Neural progenitor cell (in vitro differentiated cells): ENCODE measurements around the gene KIF21A.

Source experiments
- EZH2 ChIP-seq: fragments of 200-600 bp; sonication (generic); IDR thresholded peaks from 2 replicates; pipeline ENCODE4 v1.6.1; 2017; ENCODE audit warnings: antibody characterized with exemption, mild to moderate bottlenecking, moderate library complexity
- TF ChIP-seq, protein P1 (sequence below): fragments of 200-600 bp; sonication (generic); IDR thresholded peaks from 2 replicates; pipeline ENCODE4 v1.5.1; 2017; ENCODE audit warnings: antibody characterized with exemption, mild to moderate bottlenecking

- TF ChIP-seq EZH2 = no peak
- TF ChIP-seq, protein P1, sequence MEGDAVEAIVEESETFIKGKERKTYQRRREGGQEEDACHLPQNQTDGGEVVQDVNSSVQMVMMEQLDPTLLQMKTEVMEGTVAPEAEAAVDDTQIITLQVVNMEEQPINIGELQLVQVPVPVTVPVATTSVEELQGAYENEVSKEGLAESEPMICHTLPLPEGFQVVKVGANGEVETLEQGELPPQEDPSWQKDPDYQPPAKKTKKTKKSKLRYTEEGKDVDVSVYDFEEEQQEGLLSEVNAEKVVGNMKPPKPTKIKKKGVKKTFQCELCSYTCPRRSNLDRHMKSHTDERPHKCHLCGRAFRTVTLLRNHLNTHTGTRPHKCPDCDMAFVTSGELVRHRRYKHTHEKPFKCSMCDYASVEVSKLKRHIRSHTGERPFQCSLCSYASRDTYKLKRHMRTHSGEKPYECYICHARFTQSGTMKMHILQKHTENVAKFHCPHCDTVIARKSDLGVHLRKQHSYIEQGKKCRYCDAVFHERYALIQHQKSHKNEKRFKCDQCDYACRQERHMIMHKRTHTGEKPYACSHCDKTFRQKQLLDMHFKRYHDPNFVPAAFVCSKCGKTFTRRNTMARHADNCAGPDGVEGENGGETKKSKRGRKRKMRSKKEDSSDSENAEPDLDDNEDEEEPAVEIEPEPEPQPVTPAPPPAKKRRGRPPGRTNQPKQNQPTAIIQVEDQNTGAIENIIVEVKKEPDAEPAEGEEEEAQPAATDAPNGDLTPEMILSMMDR = no peak
Observed at GRCh38 chr12:39367494-39367893, 75.4 kb downstream of the KIF21A start.
